Mesendoderm (in vitro differentiated cells): ENCODE results near the gene HMCN2.

Source experiments
- DNase-seq: peaks from one replicate; pipeline ENCODE4 v3.0.0; 2013
- H2AK5ac ChIP-seq: 2 replicates; pipeline ENCODE4 v1.6.1; 2013; ENCODE audit warnings: low read length, inconsistent platforms
- H2BK120ac ChIP-seq: 2 replicates; pipeline ENCODE4 v1.6.1; 2013; ENCODE audit warnings: low read depth, mild to moderate bottlenecking, low read length, moderate library complexity, mixed read lengths
- H2BK15ac ChIP-seq: replicated peaks from 2 replicates; pipeline ENCODE4 v1.6.1; 2013; ENCODE audit warnings: low read depth, mild to moderate bottlenecking, moderate library complexity
- H2BK5ac ChIP-seq: 2 replicates; pipeline ENCODE4 v1.6.1; 2013; ENCODE audit warnings: low read length, inconsistent platforms
- H3K18ac ChIP-seq: 2 replicates; pipeline ENCODE4 v1.6.1; 2013; ENCODE audit warnings: mild to moderate bottlenecking, low read length, mixed read lengths
- H3K23ac ChIP-seq: one replicate; pipeline ENCODE4 v1.6.1; 2013; ENCODE audit warnings: low read length
- H3K27ac ChIP-seq: 2 replicates; pipeline ENCODE4 v1.5.1; 2013; ENCODE audit warnings: low read depth, mild to moderate bottlenecking, inconsistent platforms, low read length, moderate library complexity
- H3K27me3 ChIP-seq: 2 replicates; pipeline ENCODE4 v1.6.1; 2013; ENCODE audit warnings: low read length, control low read depth, mild to moderate bottlenecking, inconsistent platforms; ENCODE audit not compliant: insufficient read depth, poor library complexity
- H3K36me3 ChIP-seq: 2 replicates; pipeline ENCODE4 v1.6.1; 2013; ENCODE audit warnings: low read length, inconsistent platforms; ENCODE audit not compliant: control insufficient read depth, insufficient read depth
- H3K4ac ChIP-seq: one replicate; pipeline ENCODE4 v1.6.1; 2013; ENCODE audit warnings: low read depth, mild to moderate bottlenecking, low read length, moderate library complexity
- H3K4me1 ChIP-seq: 2 replicates; pipeline ENCODE4 v1.6.1; 2013; ENCODE audit warnings: low read depth, low read length, inconsistent platforms; ENCODE audit not compliant: control insufficient read depth
- H3K4me2 ChIP-seq: 2 replicates; pipeline ENCODE4 v1.6.1; 2013; ENCODE audit warnings: low read length
- H3K4me3 ChIP-seq: 2 replicates; pipeline ENCODE4 v1.5.1; 2013; ENCODE audit warnings: mild to moderate bottlenecking, low read length
- H3K56ac ChIP-seq: one replicate; pipeline ENCODE4 v1.6.1; 2013; ENCODE audit warnings: low read length
- H3K79me1 ChIP-seq: 2 replicates; pipeline ENCODE4 v1.6.1; 2013; ENCODE audit warnings: low read length, inconsistent platforms
- H3K79me2 ChIP-seq: 2 replicates; pipeline ENCODE4 v1.6.1; 2013; ENCODE audit warnings: mild to moderate bottlenecking, low read length; ENCODE audit not compliant: control insufficient read depth, insufficient read depth
- H3K9ac ChIP-seq: 2 replicates; pipeline ENCODE4 v1.6.1; 2013; ENCODE audit warnings: low read length, inconsistent platforms
- H4K5ac ChIP-seq: one replicate; pipeline ENCODE4 v1.6.1; 2013; ENCODE audit warnings: low read length
- H4K8ac ChIP-seq: one replicate; pipeline ENCODE4 v1.6.1; 2013; ENCODE audit warnings: low read depth, mild to moderate bottlenecking, control low read depth, low read length, moderate library complexity
- WGBS: extraction: QIAGEN DNeasy Blood & Tissue Kit; methylation state at CpG from one replicate; pipeline ENCODE4 v1.1.7; 2013; ENCODE audit warnings: low lambda C conversion rate, missing lambda C conversion rate; ENCODE audit not compliant: insufficient coverage; ENCODE audit errors: extremely low coverage; 5-methylcytosine and 5-hydroxymethylcytosine counted together

The HMCN2 gene

DNA sequence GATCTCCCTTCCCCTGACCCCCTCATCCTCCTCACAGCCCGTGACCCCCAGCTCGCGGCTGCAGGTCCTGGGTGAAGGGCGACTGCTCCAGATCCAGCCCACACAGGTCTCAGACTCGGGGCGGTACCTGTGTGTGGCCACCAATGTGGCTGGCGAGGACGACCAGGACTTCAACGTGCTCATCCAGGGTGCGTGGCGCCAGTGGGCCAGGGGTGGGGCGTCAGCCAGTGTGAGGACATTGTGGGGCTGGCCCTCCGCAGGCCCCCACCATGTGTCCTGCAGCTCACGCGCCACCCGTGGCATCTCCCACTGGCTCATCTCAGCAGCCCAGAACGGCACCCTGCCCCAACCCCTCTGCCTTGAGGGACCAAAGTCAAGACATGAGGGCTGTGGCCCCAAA, 112.1 kb downstream of the HMCN2 start:
- Histone ChIP-seq H3K56ac (no peak overlapping the region), H3K27ac (no peak overlapping the region), H3K4ac (no peak overlapping the region), H3K9ac (no peak overlapping the region), H3K4me2 (no peak overlapping the region), H3K36me3 (no peaks in the 10 kb centered on the region), H3K18ac (no peak overlapping the region), H2BK15ac (no peak overlapping the region), H2BK5ac (no peak overlapping the region), H4K5ac (no peak overlapping the region), H4K8ac (no peak overlapping the region), H3K4me1 (no peaks in the 10 kb centered on the region), H3K79me1 (no peaks in the 10 kb centered on the region), H3K79me2 (no peaks in the 10 kb centered on the region), H3K23ac (no peak overlapping the region), H2BK120ac (no peak overlapping the region), H3K27me3 (no peaks in the 10 kb centered on the region), H2AK5ac (no peak overlapping the region), H3K4me3 (no peak overlapping the region)
- no CpG with 5 or more reads among the region's 17 CpGs for WGBS
- no peak for DNase-seq

- H3K27ac ChIP-seq = no peak overlapping the region
- H3K18ac ChIP-seq = no peak overlapping the region
- no peaks in the 10 kb centered on the region for H3K4me1 ChIP-seq
- no peaks in the 10 kb centered on the region for H3K36me3 ChIP-seq
- no peak overlapping the region for H3K4me2 ChIP-seq
- H3K27me3 ChIP-seq = no peaks in the 10 kb centered on the region
- H4K5ac ChIP-seq = no peak overlapping the region
- H2BK120ac ChIP-seq = no peak overlapping the region
- H2BK5ac ChIP-seq = no peak overlapping the region
- H2BK15ac ChIP-seq = no peak overlapping the region
- no peak overlapping the region for H3K56ac ChIP-seq
- no peak overlapping the region for H2AK5ac ChIP-seq
- H3K79me1 ChIP-seq = no peaks in the 10 kb centered on the region
- no peak overlapping the region for H3K4ac ChIP-seq
- H3K23ac ChIP-seq = no peak overlapping the region
- DNase-seq = no peak
- no peak overlapping the region for H3K9ac ChIP-seq
- H4K8ac ChIP-seq = no peak overlapping the region
- WGBS = no CpG with 5 or more reads among the region's 20 CpGs
- H3K79me2 ChIP-seq = no peaks in the 10 kb centered on the region
- H3K4me3 ChIP-seq = no peak overlapping the region
Measured at GRCh38 chr9:130378875-130379648, 113.5 kb downstream of the HMCN2 start.

DNA sequence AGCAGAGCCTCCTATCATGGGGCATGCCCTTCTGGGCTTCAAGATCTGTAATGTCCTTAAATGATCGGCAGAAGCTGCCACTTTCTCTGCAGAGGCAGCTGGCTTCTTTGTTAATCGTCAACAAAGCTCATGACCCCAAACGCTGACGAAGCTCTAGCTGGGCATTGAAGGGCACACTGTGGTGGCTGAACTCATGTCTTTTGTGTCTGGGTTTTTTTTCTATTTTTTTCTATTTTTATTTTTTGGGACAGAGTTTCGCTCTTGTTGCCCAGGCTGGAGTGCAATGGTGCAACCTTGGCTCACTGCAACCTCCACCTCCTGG, 114.0 kb downstream of the HMCN2 start:
- Histone ChIP-seq H2BK120ac (no peak overlapping the region), H3K79me1 (no peaks in the 10 kb centered on the region), H3K23ac (no peak overlapping the region), H3K27ac (no peak overlapping the region), H3K36me3 (no peaks in the 10 kb centered on the region), H3K4me2 (no peak overlapping the region), H2BK15ac (no peak overlapping the region), H4K8ac (no peak overlapping the region), H4K5ac (no peak overlapping the region), H3K56ac (no peak overlapping the region), H2BK5ac (no peak overlapping the region), H3K4ac (no peak overlapping the region), H3K79me2 (no peaks in the 10 kb centered on the region), H3K18ac (no peak overlapping the region), H3K9ac (no peak overlapping the region), H2AK5ac (no peak overlapping the region), H3K27me3 (no peaks in the 10 kb centered on the region), H3K4me3 (no peak overlapping the region), H3K4me1 (no peaks in the 10 kb centered on the region)
- no CpG with 5 or more reads among the region's 5 CpGs for WGBS
- DNase-seq = no peak

GRCh38 chr9:130380920-130381469, 115.4 kb downstream of the HMCN2 start:
- no peaks in the 10 kb centered on the region for H3K4me1 ChIP-seq
- H3K9ac ChIP-seq = no peak overlapping the region
- H3K27ac ChIP-seq = no peak overlapping the region
- no peak overlapping the region for H2BK15ac ChIP-seq
- no peak for DNase-seq
- no peak overlapping the region for H3K56ac ChIP-seq
- no peak overlapping the region for H2AK5ac ChIP-seq
- H2BK5ac ChIP-seq = no peak overlapping the region
- H3K4ac ChIP-seq = no peak overlapping the region
- H3K79me2 ChIP-seq = no peaks in the 10 kb centered on the region
- H3K27me3 ChIP-seq = no peaks in the 10 kb centered on the region
- H3K4me2 ChIP-seq = no peak overlapping the region
- no peak overlapping the region for H3K23ac ChIP-seq
- H3K18ac ChIP-seq = no peak overlapping the region
- no peak overlapping the region for H3K4me3 ChIP-seq
- H4K5ac ChIP-seq = no peak overlapping the region
- no peaks in the 10 kb centered on the region for H3K36me3 ChIP-seq
- no peak overlapping the region for H4K8ac ChIP-seq
- no peaks in the 10 kb centered on the region for H3K79me1 ChIP-seq
- WGBS = no CpG with 5 or more reads among the region's 6 CpGs
- H2BK120ac ChIP-seq = no peak overlapping the region

DNA sequence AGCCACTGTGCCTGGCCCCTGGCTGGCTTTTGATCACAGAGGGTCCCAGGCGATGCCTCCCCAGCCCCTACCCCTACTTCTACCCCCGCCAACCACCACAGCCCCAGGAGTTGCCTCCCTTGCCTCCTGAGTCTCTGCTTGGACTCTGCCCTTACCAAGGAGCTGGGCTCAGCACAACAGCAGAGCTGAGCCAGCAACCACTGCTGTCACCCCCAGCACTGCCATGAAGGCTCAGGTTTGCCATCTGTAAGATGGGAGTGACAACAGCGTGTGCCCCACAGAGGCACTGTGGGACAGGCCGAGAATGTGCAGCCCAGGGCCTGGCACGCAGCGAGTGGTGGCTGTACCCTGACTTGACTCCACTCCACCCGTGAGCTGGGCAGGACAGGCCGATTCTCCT, 116.1 kb downstream of the HMCN2 start:
- Histone ChIP-seq H3K79me2 (no peaks in the 10 kb centered on the region), H3K23ac (no peak overlapping the region), H2BK120ac (no peak overlapping the region), H3K4me2 (no peak overlapping the region), H2BK15ac (no peak overlapping the region), H3K56ac (no peak overlapping the region), H3K79me1 (no peaks in the 10 kb centered on the region), H3K4ac (no peak overlapping the region), H3K4me3 (no peak overlapping the region), H3K27me3 (no peaks in the 10 kb centered on the region), H3K9ac (no peak overlapping the region), H4K5ac (no peak overlapping the region), H3K27ac (no peak overlapping the region), H2BK5ac (no peak overlapping the region), H2AK5ac (no peak overlapping the region), H3K4me1 (no peaks in the 10 kb centered on the region), H4K8ac (no peak overlapping the region), H3K36me3 (no peaks in the 10 kb centered on the region), H3K18ac (no peak overlapping the region)
- DNase-seq = no peak
- no CpG with 5 or more reads among the region's 8 CpGs for WGBS

DNA sequence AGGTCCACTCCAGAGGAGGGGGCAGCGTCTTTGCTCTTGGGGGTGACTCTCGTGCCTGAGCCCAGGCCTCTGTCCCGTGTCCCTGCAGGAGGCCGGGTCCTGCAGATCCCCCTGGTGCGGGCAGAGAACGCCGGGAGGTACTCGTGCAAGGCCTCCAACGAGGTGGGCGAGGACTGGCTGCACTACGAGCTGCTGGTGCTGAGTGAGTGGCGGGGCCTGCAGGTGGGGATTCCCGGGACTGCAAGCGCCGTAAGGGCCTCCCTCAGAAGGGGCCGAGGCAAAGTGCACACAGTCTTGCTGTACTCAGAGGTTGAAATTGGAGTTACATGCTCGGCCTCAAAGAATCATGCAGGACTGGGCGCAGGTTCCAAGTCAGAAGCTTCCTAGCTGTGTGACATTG, 116.5 kb downstream of the HMCN2 start:
- Histone ChIP-seq H3K4me1 (no peaks in the 10 kb centered on the region), H2BK5ac (no peak overlapping the region), H3K27me3 (no peaks in the 10 kb centered on the region), H4K5ac (no peak overlapping the region), H2AK5ac (no peak overlapping the region), H3K18ac (no peak overlapping the region), H2BK15ac (no peak overlapping the region), H3K56ac (no peak overlapping the region), H3K79me2 (no peaks in the 10 kb centered on the region), H3K4me3 (no peak overlapping the region), H3K4me2 (no peak overlapping the region), H3K79me1 (no peaks in the 10 kb centered on the region), H3K23ac (no peak overlapping the region), H2BK120ac (no peak overlapping the region), H3K9ac (no peak overlapping the region), H3K36me3 (no peaks in the 10 kb centered on the region), H4K8ac (no peak overlapping the region), H3K27ac (no peak overlapping the region), H3K4ac (no peak overlapping the region)
- no peak for DNase-seq
- WGBS = no CpG with 5 or more reads among the region's 18 CpGs
